ENCODE data around the gene NLGN2. TPM values are rescaled to one million over a fixed set of nuclear protein-coding genes. Genes with fewer than 3 reads are reported as not detected.
A peak's percentile ranks its signal among the peaks of the same experiment; 100 is the strongest.
"Not testable (repeated sequence)": the region's sequence is repeated elsewhere in the genome, so short reads cannot be mapped to it uniquely, and the experiment has no call there.

The NLGN2 gene
- 10 to 100 TPM; 19.9 to 33.1 (median 25.5) TPM for polyA plus RNA-seq (ENCODE audit: insufficient read length in 10 of 10)
- long read RNA-seq, donor 1, full-length matches to known transcripts = 1 of 39 reads
- long read RNA-seq, donor 1, partial matches to known transcripts = 38 of 39 reads
- long read RNA-seq, donor 1, other reads (novel, unspliced or antisense) = 0 of 39 reads
- long read RNA-seq, donor 2, full-length matches to known transcripts = 3 of 3 reads
- long read RNA-seq, donor 2, partial matches to known transcripts = 0 of 3 reads
- long read RNA-seq, donor 2, other reads (novel, unspliced or antisense) = 0 of 3 reads
- long read RNA-seq, donor 3 = 0 reads
- long read RNA-seq, donor 4 = 0 reads
- long read RNA-seq, donor 5 = 0 reads
- long read RNA-seq, donor 6 = 0 reads
- long read RNA-seq, donor 7, full-length matches to known transcripts = 2 of 2 reads
- long read RNA-seq, donor 7, partial matches to known transcripts = 0 of 2 reads
- long read RNA-seq, donor 7, other reads (novel, unspliced or antisense) = 0 of 2 reads
- long read RNA-seq, donor 8 = 0 reads
- long read RNA-seq, donor 9 = 0 reads

GRCh38 chr17:7407485-7408251 is at the start of gene NLGN2:
Gene NLGN2 (plus strand): TSS chr17:7407845. CDS start chr17:7408256, 411 bp downstream.
- DNase-seq = no peak

- DNase-seq = no peak
Measured at GRCh38 chr17:7361906-7362305, 45.7 kb upstream of the NLGN2 start.

- no peak for DNase-seq
Measured at GRCh38 chr17:7363311-7363710, 44.3 kb upstream of the NLGN2 start.

- DNase-seq = not testable (repeated sequence)
Measured at GRCh38 chr17:7365963-7366362, 41.7 kb upstream of the NLGN2 start.

- no peak for DNase-seq
Measured at GRCh38 chr17:7367083-7367482, 40.6 kb upstream of the NLGN2 start.

- no peak for DNase-seq
Measured at GRCh38 chr17:7367918-7368598, 39.6 kb upstream of the NLGN2 start.

GRCh38 chr17:7368599-7368994 is 39.0 kb upstream of the NLGN2 start:
- not testable (repeated sequence) for DNase-seq

- DNase-seq = no peak
Measured at GRCh38 chr17:7369825-7370224, 37.8 kb upstream of the NLGN2 start.

- no peak for DNase-seq
Measured at GRCh38 chr17:7370853-7371252, 36.8 kb upstream of the NLGN2 start.

- no peak for DNase-seq
Measured at GRCh38 chr17:7374353-7374752, 33.3 kb upstream of the NLGN2 start.

GRCh38 chr17:7379134-7379533 is 28.5 kb upstream of the NLGN2 start:
- no peak for DNase-seq

GRCh38 chr17:7380321-7380720 is 27.3 kb upstream of the NLGN2 start:
- peak in 1 of 3 donors; percentile 52 for DNase-seq

- no peak for DNase-seq
Measured at GRCh38 chr17:7380855-7381683, 26.6 kb upstream of the NLGN2 start, which contains the start of gene TNK1. Gene TNK1 (plus strand): TSS chr17:7381089. CDS start chr17:7382927, 1,838 bp downstream.

- DNase-seq = no peak
Measured at GRCh38 chr17:7382901-7383300, 24.7 kb upstream of the NLGN2 start.

GRCh38 chr17:7383371-7383741 is 24.3 kb upstream of the NLGN2 start:
- no peak for DNase-seq

- peak in 1 of 3 donors; percentile 74 for DNase-seq
Measured at GRCh38 chr17:7383742-7384488, 23.7 kb upstream of the NLGN2 start.

GRCh38 chr17:7384489-7385081 is 23.1 kb upstream of the NLGN2 start:
- DNase-seq = no peak

GRCh38 chr17:7388856-7389255 is 18.8 kb upstream of the NLGN2 start:
- DNase-seq = no peak

- no peak for DNase-seq
Measured at GRCh38 chr17:7389924-7390910, 17.4 kb upstream of the NLGN2 start.
